Uterine smooth muscle cell (primary cell): Measurements from ENCODE around the gene TNFAIP8L1. TPM values are rescaled to one million over a fixed set of nuclear protein-coding genes. Genes with fewer than 3 reads are reported as not detected.

ENCODE experiments used
- total RNA-seq: library from RNA; depleted of rRNA; stranded (reverse); fragments of >200 nt; gene quantifications from 2 replicates; pipeline ENCODE4 v1.2.3, GENCODE V29; 2014

Gene TNFAIP8L1
- total RNA-seq, result 3.4 and 6.5 TPM in 2 replicates

DNA sequence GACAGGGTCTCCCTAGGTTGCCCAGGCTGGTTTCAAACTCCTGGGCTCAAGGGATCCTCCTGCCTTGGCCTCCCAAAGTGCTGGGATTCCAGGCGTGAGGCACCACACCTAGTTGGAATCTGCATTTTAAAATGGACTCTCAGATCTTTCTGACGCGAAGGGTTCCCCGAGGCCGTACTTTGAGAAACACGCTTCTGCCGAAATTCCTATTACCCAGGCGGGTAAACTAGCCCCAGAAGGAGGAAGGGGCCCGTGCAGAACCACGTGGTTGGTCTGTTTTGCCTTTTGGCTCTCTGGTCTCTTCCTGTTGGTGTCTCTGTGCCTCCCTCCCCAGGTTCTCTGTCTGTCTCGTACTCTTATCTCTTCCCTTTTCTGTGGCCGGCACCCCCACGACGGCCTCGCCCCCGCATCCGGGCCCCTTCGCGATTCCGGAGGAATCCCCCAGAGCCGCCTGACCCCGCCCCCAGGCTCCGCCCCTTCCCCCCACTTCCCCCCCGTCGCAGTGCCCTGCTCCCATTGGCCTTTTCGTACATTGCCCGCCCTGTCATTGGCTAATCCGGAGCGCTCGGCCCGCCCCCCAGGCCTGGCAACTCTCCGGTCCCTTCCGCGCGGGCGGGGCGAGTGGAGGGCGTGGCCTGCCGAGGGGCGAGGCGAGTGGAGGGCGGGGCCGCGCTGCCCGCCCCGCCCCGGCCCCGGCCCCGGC lies at the start of gene TNFAIP8L1:
TSS of gene TNFAIP8L1 (plus strand) at position 689 of the 703 bp plus-strand sequence. CDS start 12,354 bp downstream, outside the sequence.

DNA sequence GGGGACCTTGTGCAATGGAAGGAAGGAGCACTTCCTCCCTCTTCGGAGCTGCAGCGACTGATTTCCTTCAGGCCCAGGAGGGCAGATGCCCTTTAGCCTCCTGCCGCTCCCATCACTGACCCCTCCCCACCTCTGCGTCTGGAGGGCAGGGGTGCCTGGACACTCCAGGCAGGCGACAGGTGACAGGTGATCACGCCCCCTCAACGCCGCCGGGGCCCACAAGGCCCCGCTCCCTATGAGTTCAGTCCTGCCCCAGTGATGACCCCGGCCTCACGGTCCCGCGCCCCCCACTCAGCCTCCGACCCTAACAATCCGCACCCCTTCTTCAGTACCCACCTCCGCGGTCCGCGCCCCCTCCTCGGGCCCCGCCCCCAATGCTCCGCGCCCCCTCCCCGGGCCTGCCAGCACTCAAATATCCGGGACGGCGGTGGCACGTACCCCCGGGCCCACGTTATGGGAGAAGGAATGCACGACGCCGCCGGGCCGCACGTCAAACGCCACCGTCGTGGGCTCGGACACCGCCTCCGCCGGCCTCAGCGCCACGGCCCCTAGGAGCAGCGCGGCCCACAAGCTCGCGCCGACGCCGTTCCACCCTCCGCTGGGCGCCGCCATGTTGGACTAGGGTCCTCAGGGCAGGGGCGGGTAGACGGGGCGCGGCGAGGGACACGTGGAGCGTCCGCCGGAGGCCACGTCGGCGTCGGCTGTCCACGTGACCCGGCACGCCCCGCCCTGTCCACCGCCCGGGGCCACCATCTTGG lies 30.6 kb downstream of the TNFAIP8L1 start, which contains the start of gene MYDGF:
TSS of gene MYDGF (minus strand) at position 620 of the 758 bp plus-strand sequence. CDS start at position 612, 8 bp downstream.

Other genes with a start within 250 kb of the TNFAIP8L1 start
- gene SH3GL1, start 239.0 kb upstream of the TNFAIP8L1 start, total RNA-seq, result 29.1 and 36.1 TPM in 2 replicates
- gene CHAF1A, start 236.9 kb upstream of the TNFAIP8L1 start, total RNA-seq, result 10.1 and 29.7 TPM in 2 replicates
- 106 and 123 TPM in 2 replicates for gene UBXN6, start 181.7 kb upstream of the TNFAIP8L1 start, total RNA-seq
- 66.8 and 70.1 TPM in 2 replicates for gene HDGFL2, start 167.2 kb upstream of the TNFAIP8L1 start, total RNA-seq
- gene PLIN4, start 121.0 kb upstream of the TNFAIP8L1 start, total RNA-seq, result 0.55 and 4.0 TPM in 2 replicates
- gene PLIN5, start 104.3 kb upstream of the TNFAIP8L1 start, total RNA-seq, result not detected in 2 replicates
- not detected in 2 replicates for gene LRG1, start 99.5 kb upstream of the TNFAIP8L1 start, total RNA-seq
- gene SEMA6B, start 79.8 kb upstream of the TNFAIP8L1 start, total RNA-seq, result under 0.01 and 0.11 TPM in 2 replicates
- gene MYDGF, start 30.8 kb downstream of the TNFAIP8L1 start, total RNA-seq, result 235 and 323 TPM in 2 replicates
- gene DPP9, start 84.3 kb downstream of the TNFAIP8L1 start, total RNA-seq, result 36.4 and 48.0 TPM in 2 replicates
- 11.9 and 13.7 TPM in 2 replicates for gene FEM1A, start 152.2 kb downstream of the TNFAIP8L1 start, total RNA-seq
- gene TICAM1, start 192.2 kb downstream of the TNFAIP8L1 start, total RNA-seq, result 2.8 and 3.5 TPM in 2 replicates
- 299 and 426 TPM in 2 replicates for gene PLIN3, start 228.2 kb downstream of the TNFAIP8L1 start, total RNA-seq